Testis (tissue), 2 donors: ENCODE results near the gene OSBPL5.

Source experiments
- POLR2A ChIP-seq: fragments of 450-650 bp; IDR thresholded peaks from one replicate; pipeline ENCODE4 v1.6.1; 2017; ENCODE audit warnings: antibody characterized with exemption, mild to moderate bottlenecking, moderate library complexity
- TF ChIP-seq, protein P1 (sequence below), 3 experiments: fragments of 450-650 bp in 2 of 3; fragments of 200-600 bp in 1 of 3; sonication (generic) in 1 of 3; IDR thresholded peaks; one replicate each; pipeline ENCODE4 v1.5.1; 2016 to 2019; ENCODE audit warnings: antibody characterized with exemption in 3 of 3, mild to moderate bottlenecking in 2 of 3, moderate library complexity in 1 of 3

DNA sequence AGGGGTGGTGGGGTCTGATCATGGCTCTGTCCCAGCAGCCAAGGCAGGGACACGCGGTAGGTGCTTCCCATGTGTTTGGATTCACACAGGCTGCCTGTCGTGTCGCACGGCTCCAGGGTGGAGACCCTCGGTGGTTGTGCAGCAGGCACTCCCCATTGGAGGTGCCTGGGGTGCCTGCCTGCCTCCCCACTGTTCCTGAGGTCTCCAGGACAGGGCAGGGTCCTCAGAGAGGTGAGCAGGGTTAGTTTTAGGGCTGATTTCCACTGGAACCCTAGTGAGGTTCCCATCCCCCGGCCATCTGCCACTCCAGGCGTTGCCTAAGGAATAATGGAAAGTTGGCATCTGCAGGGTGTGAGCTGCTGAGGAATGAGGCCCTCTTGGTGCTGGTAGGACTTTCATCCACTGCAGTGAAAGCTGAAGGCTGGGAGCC is 32.3 kb downstream of the OSBPL5 start:
- TF ChIP-seq, protein P1, sequence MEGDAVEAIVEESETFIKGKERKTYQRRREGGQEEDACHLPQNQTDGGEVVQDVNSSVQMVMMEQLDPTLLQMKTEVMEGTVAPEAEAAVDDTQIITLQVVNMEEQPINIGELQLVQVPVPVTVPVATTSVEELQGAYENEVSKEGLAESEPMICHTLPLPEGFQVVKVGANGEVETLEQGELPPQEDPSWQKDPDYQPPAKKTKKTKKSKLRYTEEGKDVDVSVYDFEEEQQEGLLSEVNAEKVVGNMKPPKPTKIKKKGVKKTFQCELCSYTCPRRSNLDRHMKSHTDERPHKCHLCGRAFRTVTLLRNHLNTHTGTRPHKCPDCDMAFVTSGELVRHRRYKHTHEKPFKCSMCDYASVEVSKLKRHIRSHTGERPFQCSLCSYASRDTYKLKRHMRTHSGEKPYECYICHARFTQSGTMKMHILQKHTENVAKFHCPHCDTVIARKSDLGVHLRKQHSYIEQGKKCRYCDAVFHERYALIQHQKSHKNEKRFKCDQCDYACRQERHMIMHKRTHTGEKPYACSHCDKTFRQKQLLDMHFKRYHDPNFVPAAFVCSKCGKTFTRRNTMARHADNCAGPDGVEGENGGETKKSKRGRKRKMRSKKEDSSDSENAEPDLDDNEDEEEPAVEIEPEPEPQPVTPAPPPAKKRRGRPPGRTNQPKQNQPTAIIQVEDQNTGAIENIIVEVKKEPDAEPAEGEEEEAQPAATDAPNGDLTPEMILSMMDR (IDR thresholded peaks at IDR 0.05), result no peak
- TF ChIP-seq POLR2A, result no peak
